K562 (cell line): ENCODE results near the gene EIPR1. TPM values are rescaled to one million over a fixed set of nuclear protein-coding genes. Genes with fewer than 3 reads are reported as not detected.

Experiments
- ATAC-seq: fragments of 200-7000 bp; cut with Tn5 transposase; 3 replicates; pipeline ENCODE4 v1.9.1; 2020; ENCODE audit warnings: moderate library complexity
- BruUV-seq: library from RNA; stranded (reverse); fragments of 400-500 nt; replicated peaks from 2 replicates; lab custom pipeline; 2021; lab: Mats Ljungman, UMichigan
- CTCF ChIA-PET: fragments of 300-600 bp; formaldehyde crosslinking; extraction: SDS; loops from one replicate; lab custom pipeline; 2021; ENCODE audit warnings: low intra/inter-chr PET ratio; lab: Yijun Ruan, JAX
- POLR2A ChIA-PET: fragments of 300-600, 350-650 bp; sonication (Branson Sonifier 250); formaldehyde crosslinking; extraction: SDS; loops from one replicate; lab custom pipeline; 2021; ENCODE audit warnings: antibody characterized with exemption, inconsistent platforms; lab: Yijun Ruan, JAX
- DNase-seq, 4 experiments: peaks; one replicate each; pipeline versions ENCODE4 v3.0.0 to v3.0.0-alpha.2; 2011 to 2018; ENCODE audit warnings: low spot score in 3 of 4, mixed read lengths in 3 of 4; ENCODE audit errors: extremely low read depth in 1 of 4
- FAIRE-seq: peaks from 2 replicates; lab custom pipeline; 2011; peaks lifted over from hg19 to GRCh38; lab: Jason Lieb, UNC
- H2AFZ ChIP-seq: 2 replicates; pipeline ENCODE4 v1.6.0; 2011; ENCODE audit warnings: low read depth, low read length, control low read depth, inconsistent platforms
- H3K27ac ChIP-seq: fragments of 200-600 bp; 3 replicates; pipeline ENCODE4 v1.8.0; 2011; ENCODE audit warnings: low read depth, mild to moderate bottlenecking, control low read depth, inconsistent platforms, low read length, moderate library complexity, mixed read lengths; ENCODE audit errors: extremely low read depth
- H3K27me3 ChIP-seq, 2 experiments: fragments of 300-600 bp in 1 of 2; 2 replicates in 1 of 2; 3 replicates in 1 of 2; pipeline versions ENCODE4 v1.6.0 to v1.8.0; 2011; ENCODE audit warnings: inconsistent platforms in 2 of 2, low read length in 2 of 2, mild to moderate bottlenecking in 1 of 2, mixed read lengths in 1 of 2, moderate library complexity in 1 of 2; ENCODE audit not compliant: control insufficient read depth in 2 of 2, insufficient read depth in 2 of 2
- H3K36me3 ChIP-seq: fragments of 300-600 bp; 3 replicates; pipeline ENCODE4 v1.8.0; 2011; ENCODE audit warnings: mild to moderate bottlenecking, low read length, inconsistent platforms; ENCODE audit not compliant: control insufficient read depth, insufficient read depth
- H3K4me1 ChIP-seq, 2 experiments: fragments of 200-600 bp in 1 of 2; replicated peaks in 1 of 2; 2 replicates in 1 of 2; 3 replicates in 1 of 2; pipeline versions ENCODE4 v1.5.1 to v1.8.0; 2011; ENCODE audit warnings: inconsistent platforms in 2 of 2, low read length in 2 of 2, mild to moderate bottlenecking in 1 of 2, mixed read lengths in 1 of 2, moderate library complexity in 1 of 2; ENCODE audit not compliant: control insufficient read depth in 2 of 2, insufficient read depth in 2 of 2
- H3K4me2 ChIP-seq: 2 replicates; pipeline ENCODE4 v1.6.1; 2011; ENCODE audit warnings: low read length, control low read depth, inconsistent platforms, mixed read lengths; ENCODE audit not compliant: insufficient read depth
- H3K4me3 ChIP-seq: fragments of 200-600 bp; sonication (generic), shearing (Covaris generic); 2 replicates; pipeline ENCODE4 v1.5.1; 2016; ENCODE audit warnings: control low read depth, inconsistent platforms
- H3K79me2 ChIP-seq: fragments of 200-600 bp; 3 replicates; pipeline ENCODE4 v1.8.0; 2011; ENCODE audit warnings: low read length, inconsistent platforms; ENCODE audit not compliant: control insufficient read depth, insufficient read depth
- H3K9ac ChIP-seq, 2 experiments: 2 replicates each; pipeline versions ENCODE4 v1.6.0 to v1.6.1; 2011; ENCODE audit warnings: low read depth in 2 of 2, low read length in 2 of 2, control low read depth in 1 of 2, inconsistent platforms in 1 of 2, mild to moderate bottlenecking in 1 of 2, mixed read lengths in 1 of 2; ENCODE audit not compliant: insufficient read depth in 1 of 2
- H3K9me1 ChIP-seq: one replicate; pipeline ENCODE4 v1.6.0; 2011; ENCODE audit warnings: inconsistent platforms, mild to moderate bottlenecking, low read length, moderate library complexity; ENCODE audit not compliant: control insufficient read depth, insufficient read depth
- H3K9me3 ChIP-seq: replicated peaks from 2 replicates; pipeline ENCODE4 v1.5.1; 2011; ENCODE audit warnings: low read depth, low read length, inconsistent platforms; ENCODE audit not compliant: control insufficient read depth, insufficient read depth
- H4K20me1 ChIP-seq: replicated peaks from 2 replicates; pipeline ENCODE4 v1.6.1; 2011; ENCODE audit warnings: low read length, inconsistent platforms, mixed read lengths; ENCODE audit not compliant: control insufficient read depth, insufficient read depth
- ATF2 ChIP-seq: sonication (generic); formaldehyde crosslinking; IDR thresholded peaks from 2 replicates; pipeline ENCODE4 v1.8.1; 2022; ENCODE audit warnings: missing genetic modification reagents
- CBX2 ChIP-seq: fragments of 200-600 bp; sonication (generic); IDR thresholded peaks from one replicate; pipeline ENCODE4 v1.6.1; 2012; ENCODE audit warnings: mild to moderate bottlenecking, low read length, inconsistent platforms; ENCODE audit not compliant: insufficient read depth, poor library complexity, severe bottlenecking
- DNMT1 ChIP-seq: fragments of 450-650 bp; IDR thresholded peaks from 2 replicates; pipeline ENCODE4 v1.6.1; 2016; ENCODE audit warnings: antibody characterized with exemption, mild to moderate bottlenecking
- GATAD2B ChIP-seq: fragments of 450-650 bp; IDR thresholded peaks from 2 replicates; pipeline ENCODE4 v1.6.1; 2017; ENCODE audit warnings: mild to moderate bottlenecking, borderline replicate concordance
- HOMEZ ChIP-seq: fragments of 250-450 bp; sonication (Bioruptor Pico); IDR thresholded peaks from 2 replicates; pipeline ENCODE4 v1.4.0; 2020; ENCODE audit warnings: mild to moderate bottlenecking, moderate library complexity
- MEF2D ChIP-seq: conservative IDR thresholded peaks from 2 replicates; pipeline ENCODE4 v1.6.1; 2016; ENCODE audit warnings: low read depth, missing genetic modification characterization, missing compliant biosample characterization
- STAG1 ChIP-seq: sonication (generic); formaldehyde crosslinking; IDR thresholded peaks from 2 replicates; pipeline ENCODE4 v1.5.0; 2020; ENCODE audit warnings: missing genetic modification reagents, borderline replicate concordance
- TCF15 ChIP-seq: fragments of 250-450 bp; sonication (Bioruptor Pico); IDR thresholded peaks from 2 replicates; pipeline ENCODE4 v1.8.0; 2022; ENCODE audit warnings: moderate library complexity, mild to moderate bottlenecking, inconsistent platforms
- TGIF2 ChIP-seq: sonication (generic); formaldehyde crosslinking; IDR thresholded peaks from 2 replicates; pipeline ENCODE4 v1.8.1; 2022; ENCODE audit warnings: mild to moderate bottlenecking, missing genetic modification reagents, moderate library complexity
- ZKSCAN8 ChIP-seq: fragments of 200-800 bp; sonication (Bioruptor generic); IDR thresholded peaks from 2 replicates; pipeline ENCODE4 v1.6.1; 2016; ENCODE audit warnings: missing genetic modification characterization, missing compliant biosample characterization
- ZNF354B ChIP-seq: fragments of 250-450 bp; sonication (Bioruptor Pico); IDR thresholded peaks from 2 replicates; pipeline ENCODE4 v1.4.0; 2020
- ZNF695 ChIP-seq: fragments of 450-650 bp; formaldehyde crosslinking; IDR thresholded peaks from 2 replicates; pipeline ENCODE4 v1.4.0; 2020; ENCODE audit warnings: mild to moderate bottlenecking, moderate library complexity
- WGBS: fragments of 100-300 bp; shearing (Covaris generic); methylation state at CpG from one replicate; pipeline ENCODE4 v1.1.6; 2016; ENCODE audit warnings: low coverage, mixed read lengths; ENCODE audit not compliant: insufficient coverage; ENCODE audit errors: missing lambda C conversion rate; 5-methylcytosine and 5-hydroxymethylcytosine counted together
- in situ Hi-C: fragments of 300-500 bp; cut with MboI; formaldehyde crosslinking; loops from 4 replicates; pipeline ENCODE4 v1.15.0; 2018; ENCODE audit warnings: inconsistent platforms, mixed read lengths
- intact Hi-C: fragments of 100-400 bp; cut with micrococcal nuclease; formaldehyde crosslinking; loops from 2 replicates; pipeline ENCODE4 v1.14.2; 2022
- polyA plus RNA-seq, 8 experiments: library from polyadenylated mRNA; depleted of rRNA in 4 of 8; stranded (reverse) in 5 of 8; unstranded in 3 of 8; fragments of >200 nt; fragmentation: Nextera tagmentation in 2 of 8; fragmentation: Illumina TruSeq in 1 of 8; extraction: Ambion mirVana in 2 of 8; extraction: Trizol in 1 of 8; gene quantifications; 2 replicates each; pipeline versions ENCODE4 v1.2.1 to v1.2.3, GENCODE V29; 2011 to 2014; ENCODE audit warnings: inconsistent platforms in 1 of 8, missing spikeins in 1 of 8
- total RNA-seq, 7 experiments: library from RNA; depleted of rRNA in 6 of 7; stranded (reverse); fragments of >200 nt in 6 of 7; fragmentation: Illumina TruSeq in 2 of 7; extraction: Trizol in 2 of 7; gene quantifications; 2 replicates each; pipeline versions ENCODE4 v1.2.1 to v1.2.3, GENCODE V29; 2011 to 2021; ENCODE audit warnings: low replicate concordance in 1 of 7
- TF ChIP-seq, protein P1 (sequence below): conservative IDR thresholded peaks from 2 replicates; pipeline ENCODE4 v1.6.1; 2011; ENCODE audit warnings: low read depth, mild to moderate bottlenecking, low read length; ENCODE audit not compliant: control insufficient read depth
- TF ChIP-seq, protein P2 (sequence below): fragments of 450-650 bp; formaldehyde crosslinking; IDR thresholded peaks from 2 replicates; pipeline ENCODE4 v1.4.0; 2020; ENCODE audit warnings: mild to moderate bottlenecking

Gene EIPR1
- total and polyA plus RNA-seq, 9 of the 15 experiments (the other 6 are each of a cell fraction or from before 2014, with no cell fraction given) = 19.9 to 54.4 (median 35.9) TPM

GRCh38 chr2:3145471-3146021 lies 232.1 kb downstream of the EIPR1 start:
- Histone ChIP-seq H3K9me1 (no peaks in the 10 kb centered on the region), H3K79me2 (no peaks in the 10 kb centered on the region), H2AFZ (no peak overlapping the region), H3K4me1 (peaks cover 3 to 11% of the 10 kb centered on the region in 2 experiments; a peak in 1 of 5 replicates), H3K27me3 (peaks cover 4 to 41% of the 10 kb centered on the region in 2 experiments; a peak in 3 of 5 replicates), H3K36me3 (no peaks in the 10 kb centered on the region), H4K20me1 (no peaks in the 10 kb centered on the region), H3K27ac (no peak overlapping the region), H3K9ac (peak overlapping the region in 1 of 2 experiments; percentile 40; a peak in 2 of 4 replicates)
- POLR2A ChIA-PET = interaction anchor here (0.5 to 1.6 kb wide), 4 partner anchors 9 to 271 kb away, joined by 3 read pairs; no protein-coding TSS in a partner anchor
- 15% methylated on average over 15 of the region's 15 CpGs for WGBS
- FAIRE-seq = no peak
- intact Hi-C loops = no loop called here
- in situ Hi-C loops = no loop called here
- no peak for DNase-seq
- ATAC-seq = peak; percentile 25; the same call in 2 of the 3 replicates
- no TSS peak for BruUV-seq
- TF ChIP-seq GATAD2B (no peak), HOMEZ (CRISPR knock-in tag) (no peak), CBX2 (no peak), ZNF354B (CRISPR knock-in tag) (no peak), STAG1 (no peak), MEF2D (tag) (no peak), ZNF695 (CRISPR knock-in tag) (no peak), TGIF2 (CRISPR knock-in tag) (no peak), ZKSCAN8 (CRISPR knock-in tag) (no peak), ATF2 (CRISPR knock-in tag) (no peak), DNMT1 (no peak), TCF15 (no peak)
- TF ChIP-seq, protein P1, sequence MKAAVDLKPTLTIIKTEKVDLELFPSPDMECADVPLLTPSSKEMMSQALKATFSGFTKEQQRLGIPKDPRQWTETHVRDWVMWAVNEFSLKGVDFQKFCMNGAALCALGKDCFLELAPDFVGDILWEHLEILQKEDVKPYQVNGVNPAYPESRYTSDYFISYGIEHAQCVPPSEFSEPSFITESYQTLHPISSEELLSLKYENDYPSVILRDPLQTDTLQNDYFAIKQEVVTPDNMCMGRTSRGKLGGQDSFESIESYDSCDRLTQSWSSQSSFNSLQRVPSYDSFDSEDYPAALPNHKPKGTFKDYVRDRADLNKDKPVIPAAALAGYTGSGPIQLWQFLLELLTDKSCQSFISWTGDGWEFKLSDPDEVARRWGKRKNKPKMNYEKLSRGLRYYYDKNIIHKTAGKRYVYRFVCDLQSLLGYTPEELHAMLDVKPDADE = no peak
- TF ChIP-seq, protein P2, sequence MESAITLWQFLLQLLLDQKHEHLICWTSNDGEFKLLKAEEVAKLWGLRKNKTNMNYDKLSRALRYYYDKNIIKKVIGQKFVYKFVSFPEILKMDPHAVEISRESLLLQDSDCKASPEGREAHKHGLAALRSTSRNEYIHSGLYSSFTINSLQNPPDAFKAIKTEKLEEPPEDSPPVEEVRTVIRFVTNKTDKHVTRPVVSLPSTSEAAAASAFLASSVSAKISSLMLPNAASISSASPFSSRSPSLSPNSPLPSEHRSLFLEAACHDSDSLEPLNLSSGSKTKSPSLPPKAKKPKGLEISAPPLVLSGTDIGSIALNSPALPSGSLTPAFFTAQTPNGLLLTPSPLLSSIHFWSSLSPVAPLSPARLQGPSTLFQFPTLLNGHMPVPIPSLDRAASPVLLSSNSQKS = no peak
- TF ChIP-seq, all 486 proteins: peak for 0
- no peak overlapping the region for H3K4me2 ChIP-seq
- CTCF ChIA-PET = no interaction called here
- H3K4me3 ChIP-seq = no peak overlapping the region
- peaks cover 4% of the 10 kb centered on the region; the same call in 1 of the 2 replicates for H3K9me3 ChIP-seq
